GM12873 (cell line): ENCODE measurements around the gene MYT1.

ENCODE experiments used
- TF ChIP-seq, protein P1 (sequence below): IDR thresholded peaks from 2 replicates; pipeline ENCODE4 v1.5.1; 2012; ENCODE audit warnings: low read depth, mild to moderate bottlenecking, moderate library complexity, low read length, control low read depth; ENCODE audit not compliant: insufficient read depth; ENCODE audit errors: missing control alignments

MYT1 gene

DNA sequence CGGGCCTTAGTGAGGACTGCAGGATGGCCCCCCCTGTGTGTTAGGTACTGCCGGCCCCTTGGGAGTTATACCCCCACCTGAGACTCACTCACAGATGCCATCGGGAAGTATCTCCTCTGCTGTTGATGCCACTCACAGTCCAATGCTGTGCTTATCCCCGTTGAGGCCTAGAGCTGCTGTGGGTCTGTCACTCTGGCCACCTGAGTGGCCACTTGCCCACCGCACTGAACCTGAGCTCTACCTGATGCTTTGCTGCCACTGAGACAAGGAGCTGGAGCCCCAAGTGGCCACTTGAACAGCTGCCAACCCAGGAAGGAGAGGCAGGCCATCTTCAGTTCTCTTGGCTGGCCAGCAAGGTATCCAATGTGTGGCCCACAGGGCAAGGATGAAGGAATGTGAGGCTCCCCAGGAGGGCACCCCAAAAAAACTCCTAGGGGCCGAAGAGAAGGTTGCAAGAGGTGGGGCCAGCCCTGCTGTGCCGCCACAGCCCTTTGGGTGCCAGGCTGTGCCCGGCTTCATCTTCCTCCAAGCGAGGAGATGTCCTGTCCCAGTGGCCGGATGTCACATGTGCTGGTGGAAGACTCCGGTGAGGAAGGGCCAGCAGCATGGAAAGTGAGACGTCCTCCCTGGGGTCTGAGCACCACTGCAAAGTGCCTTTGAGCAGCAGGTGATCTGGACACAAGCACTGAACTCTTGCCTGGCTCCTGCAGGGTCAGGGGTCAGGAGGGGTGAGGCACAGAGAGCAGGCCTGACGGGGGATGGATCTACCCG is 61.8 kb downstream of the MYT1 start:
- TF ChIP-seq, protein P1, sequence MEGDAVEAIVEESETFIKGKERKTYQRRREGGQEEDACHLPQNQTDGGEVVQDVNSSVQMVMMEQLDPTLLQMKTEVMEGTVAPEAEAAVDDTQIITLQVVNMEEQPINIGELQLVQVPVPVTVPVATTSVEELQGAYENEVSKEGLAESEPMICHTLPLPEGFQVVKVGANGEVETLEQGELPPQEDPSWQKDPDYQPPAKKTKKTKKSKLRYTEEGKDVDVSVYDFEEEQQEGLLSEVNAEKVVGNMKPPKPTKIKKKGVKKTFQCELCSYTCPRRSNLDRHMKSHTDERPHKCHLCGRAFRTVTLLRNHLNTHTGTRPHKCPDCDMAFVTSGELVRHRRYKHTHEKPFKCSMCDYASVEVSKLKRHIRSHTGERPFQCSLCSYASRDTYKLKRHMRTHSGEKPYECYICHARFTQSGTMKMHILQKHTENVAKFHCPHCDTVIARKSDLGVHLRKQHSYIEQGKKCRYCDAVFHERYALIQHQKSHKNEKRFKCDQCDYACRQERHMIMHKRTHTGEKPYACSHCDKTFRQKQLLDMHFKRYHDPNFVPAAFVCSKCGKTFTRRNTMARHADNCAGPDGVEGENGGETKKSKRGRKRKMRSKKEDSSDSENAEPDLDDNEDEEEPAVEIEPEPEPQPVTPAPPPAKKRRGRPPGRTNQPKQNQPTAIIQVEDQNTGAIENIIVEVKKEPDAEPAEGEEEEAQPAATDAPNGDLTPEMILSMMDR: peak; percentile 4

DNA sequence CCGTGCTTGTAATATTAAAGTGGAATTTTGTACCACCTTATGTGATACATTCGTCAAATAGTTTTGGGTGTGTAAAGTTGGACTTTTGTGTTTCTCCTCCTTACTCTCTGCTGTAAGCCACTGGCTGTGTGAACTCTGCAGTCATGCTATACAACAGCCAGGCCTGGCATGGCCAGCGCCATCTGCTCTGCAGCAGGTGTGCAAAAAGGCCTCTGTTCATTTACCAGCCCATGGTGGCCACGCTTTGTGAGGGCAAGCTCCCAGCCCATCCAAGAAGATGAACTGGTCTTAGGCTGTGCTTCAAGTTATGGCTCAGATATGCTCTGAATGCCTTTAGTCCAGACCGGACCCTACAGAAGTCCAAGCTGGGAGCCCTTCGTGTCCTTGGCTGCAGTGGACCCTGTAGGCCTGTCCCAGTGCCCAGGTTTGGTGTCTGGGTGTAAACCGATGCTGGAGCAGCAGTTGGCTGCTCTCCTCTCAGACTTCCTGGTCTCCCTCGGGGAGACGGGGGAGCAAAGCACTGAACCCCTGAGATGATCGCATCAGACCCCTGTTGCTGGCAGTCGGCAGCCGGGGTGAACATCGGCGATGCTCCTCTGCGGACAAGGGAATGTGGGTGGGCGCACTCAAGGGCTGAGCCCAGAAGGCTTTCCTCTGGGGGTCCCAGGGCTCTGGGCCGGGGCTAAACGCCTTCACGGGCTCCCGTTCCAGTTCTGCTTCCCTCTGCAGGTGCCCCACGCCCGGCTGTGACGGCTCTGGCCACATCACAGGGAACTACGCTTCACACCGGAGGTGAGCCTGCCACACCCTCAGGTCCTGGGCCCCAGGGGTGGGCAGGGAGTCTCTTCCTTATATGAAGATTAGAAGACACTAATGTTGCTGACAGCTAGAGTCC is 62.7 kb downstream of the MYT1 start:
- TF ChIP-seq, protein P1: no peak

DNA sequence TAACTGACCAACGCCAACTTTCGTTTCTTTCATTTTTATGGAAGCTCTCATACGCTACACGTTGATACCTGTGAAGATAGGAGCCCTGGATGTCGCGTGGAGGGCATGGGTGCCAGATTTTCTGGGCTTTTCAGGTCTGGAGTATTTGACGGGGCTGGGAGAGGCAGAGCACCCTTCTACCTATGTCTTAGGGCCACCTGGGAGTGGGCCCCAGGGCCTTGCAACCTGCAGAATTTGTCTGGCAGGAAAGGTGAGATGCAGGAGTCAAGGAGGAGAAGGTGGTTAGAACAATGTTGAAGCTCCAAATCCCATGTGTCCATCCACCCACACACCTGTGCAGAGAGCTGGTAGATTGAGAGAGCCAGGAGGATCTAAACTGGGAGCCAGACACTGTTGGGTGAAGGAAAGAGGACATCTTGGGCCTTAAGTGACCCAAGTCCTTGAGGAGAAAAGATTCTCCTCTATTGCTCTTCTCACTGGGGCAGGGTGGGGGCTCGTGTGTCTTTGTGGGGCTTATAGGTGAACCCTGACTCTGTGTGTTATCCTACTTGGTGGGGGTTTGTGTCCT is 63.9 kb downstream of the MYT1 start:
- TF ChIP-seq, protein P1: no peak

DNA sequence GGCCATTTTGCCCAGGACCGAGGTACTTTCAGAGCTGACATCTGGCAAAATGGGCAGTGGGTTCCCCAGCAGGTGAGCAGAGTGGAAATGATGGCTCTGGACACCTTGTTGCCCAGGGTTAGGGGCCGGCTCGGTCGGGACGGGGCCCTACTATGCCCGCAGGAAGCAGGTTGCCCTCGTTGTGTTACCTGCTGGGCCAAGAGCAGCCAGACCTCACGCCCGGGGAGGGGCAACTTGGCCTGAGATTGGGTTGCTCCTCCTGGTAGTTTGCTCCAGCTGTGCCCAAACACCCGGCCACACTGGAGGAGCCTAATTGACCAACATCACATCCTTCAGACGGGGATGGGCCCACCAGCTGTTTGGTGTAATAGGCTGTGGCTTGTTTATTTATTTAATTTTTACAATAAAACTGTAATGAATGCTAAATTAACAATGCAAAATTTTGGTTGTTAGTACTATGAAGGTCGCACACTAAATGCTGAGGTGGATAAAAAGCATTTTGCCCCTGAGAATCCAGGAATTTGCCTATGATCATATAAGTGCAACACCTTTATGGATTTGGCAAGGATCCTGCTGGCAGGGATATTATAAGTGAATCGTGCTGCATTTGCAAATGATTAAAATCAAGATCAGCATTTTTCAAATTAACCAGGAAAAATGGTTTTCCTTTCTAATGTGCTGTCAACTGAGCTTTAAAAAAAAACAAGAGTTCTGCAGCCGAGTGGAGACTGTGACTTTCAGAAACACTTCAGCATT is 64.7 kb downstream of the MYT1 start:
- TF ChIP-seq, protein P1: no peak

DNA sequence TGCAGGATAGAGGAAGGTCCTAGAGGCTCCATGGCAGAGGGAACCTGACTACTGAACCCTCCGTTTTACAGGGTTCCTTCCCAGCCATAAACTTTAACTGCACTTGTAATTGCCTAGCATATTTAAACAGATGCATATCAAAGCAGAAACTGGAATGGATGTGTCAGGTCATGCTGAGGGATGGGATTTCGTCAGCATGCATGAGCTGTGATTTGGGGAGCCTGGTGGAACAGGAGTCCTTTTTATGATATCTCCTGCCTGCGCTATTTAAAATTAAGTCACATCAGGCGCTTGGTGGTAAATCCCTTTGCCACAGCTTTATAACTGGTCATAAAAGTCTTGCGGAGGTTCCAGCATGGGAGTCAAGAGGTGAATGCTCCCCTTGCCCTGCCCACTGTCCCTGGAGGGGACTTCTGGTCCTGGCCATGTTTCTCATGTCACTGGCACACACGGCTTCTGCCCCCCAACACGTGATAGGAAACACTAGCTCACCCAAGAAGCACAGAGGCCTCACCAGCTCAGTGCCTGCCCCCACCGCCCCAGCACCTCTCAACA is 65.3 kb downstream of the MYT1 start:
- TF ChIP-seq, protein P1: no peak

DNA sequence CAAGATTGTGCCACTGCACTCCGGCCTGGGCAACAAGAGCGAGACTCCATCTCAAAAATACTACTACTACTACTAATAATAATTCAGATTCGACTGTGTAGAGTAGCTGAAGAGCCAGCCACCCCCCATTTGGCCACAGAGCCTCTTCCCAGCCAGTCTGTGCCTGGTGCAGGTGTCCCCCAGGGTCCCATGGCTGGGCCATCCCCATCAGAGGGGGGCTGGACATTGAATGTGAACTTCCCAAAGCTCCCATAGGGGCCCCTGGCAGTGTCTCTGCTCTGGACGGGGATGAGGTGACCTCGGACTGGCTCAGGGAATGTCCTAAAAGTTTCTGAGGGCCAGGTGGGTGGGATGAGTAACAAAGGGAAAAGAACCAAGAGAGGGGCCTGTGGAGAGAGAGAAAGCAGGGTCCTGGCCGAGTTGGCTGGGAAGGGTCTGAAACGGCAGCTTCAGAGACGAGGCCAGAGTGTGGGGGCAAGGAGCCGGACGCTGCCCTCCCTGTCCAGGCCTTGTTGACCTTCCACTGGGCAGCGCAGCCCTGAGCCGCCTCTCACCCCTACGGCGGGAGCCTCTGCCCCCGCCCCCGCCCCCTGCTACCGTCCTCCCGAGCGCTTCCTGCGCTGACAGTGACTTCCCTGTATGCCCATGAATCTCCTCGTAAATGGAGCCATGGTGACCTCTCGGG is 66.4 kb downstream of the MYT1 start:
- TF ChIP-seq, protein P1: no peak
